IPS-15b (cell line): ENCODE measurements around the gene EMC6.

Source experiments
- H3K27me3 ChIP-seq: one replicate; pipeline ENCODE4 v1.6.1; 2013; ENCODE audit warnings: low read length; ENCODE audit not compliant: control insufficient read depth, insufficient read depth
- H3K36me3 ChIP-seq: one replicate; pipeline ENCODE4 v1.6.1; 2013; ENCODE audit warnings: low read length; ENCODE audit not compliant: control insufficient read depth, insufficient read depth
- H3K4me1 ChIP-seq: one replicate; pipeline ENCODE4 v1.6.1; 2013; ENCODE audit warnings: mild to moderate bottlenecking, low read length; ENCODE audit not compliant: control insufficient read depth, insufficient read depth
- H3K4me3 ChIP-seq: one replicate; pipeline ENCODE4 v1.5.1; 2013; ENCODE audit warnings: low read depth, low read length
- H3K9ac ChIP-seq: one replicate; pipeline ENCODE4 v1.6.1; 2013; ENCODE audit warnings: low read depth, mild to moderate bottlenecking, low read length
- H3K9me3 ChIP-seq: one replicate; pipeline ENCODE4 v1.6.1; 2013; ENCODE audit warnings: mild to moderate bottlenecking, low read length; ENCODE audit not compliant: control insufficient read depth, insufficient read depth

EMC6 gene

DNA sequence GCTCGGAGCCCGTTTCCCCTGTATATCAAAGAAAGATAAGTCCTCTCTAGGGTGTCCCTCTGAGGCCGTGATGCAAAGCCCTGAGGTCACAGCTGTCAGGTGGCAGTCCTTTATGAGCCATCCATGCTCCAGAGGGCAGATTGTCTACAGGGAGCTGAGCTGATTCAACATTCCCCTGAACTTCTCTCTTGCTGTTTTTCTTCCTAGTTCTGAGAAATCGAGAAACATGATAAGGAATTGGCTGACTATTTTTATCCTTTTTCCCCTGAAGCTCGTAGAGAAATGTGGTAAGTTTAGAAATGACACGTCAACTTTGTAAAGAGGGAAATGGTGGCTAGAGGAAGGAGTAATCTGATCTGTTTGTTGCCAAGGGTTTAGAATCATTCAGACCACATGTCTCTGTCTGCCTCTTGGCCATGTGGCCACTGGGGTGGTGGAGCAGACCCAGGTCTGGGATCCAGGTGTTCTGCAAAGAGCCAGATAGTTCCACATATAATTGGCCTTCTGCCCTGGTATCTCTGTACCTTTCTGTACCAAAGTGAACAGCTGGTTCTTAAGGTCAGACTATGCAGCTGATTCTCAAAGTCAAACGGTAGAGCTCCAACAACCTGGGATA lies 28.5 kb upstream of the EMC6 start:
- no peak overlapping the region for H3K9ac ChIP-seq
- peaks cover 16% of the 10 kb centered on the region for H3K36me3 ChIP-seq
- no peaks in the 10 kb centered on the region for H3K9me3 ChIP-seq
- H3K27me3 ChIP-seq = no peaks in the 10 kb centered on the region
- peaks cover 4% of the 10 kb centered on the region for H3K4me1 ChIP-seq
- H3K4me3 ChIP-seq = no peak overlapping the region

DNA sequence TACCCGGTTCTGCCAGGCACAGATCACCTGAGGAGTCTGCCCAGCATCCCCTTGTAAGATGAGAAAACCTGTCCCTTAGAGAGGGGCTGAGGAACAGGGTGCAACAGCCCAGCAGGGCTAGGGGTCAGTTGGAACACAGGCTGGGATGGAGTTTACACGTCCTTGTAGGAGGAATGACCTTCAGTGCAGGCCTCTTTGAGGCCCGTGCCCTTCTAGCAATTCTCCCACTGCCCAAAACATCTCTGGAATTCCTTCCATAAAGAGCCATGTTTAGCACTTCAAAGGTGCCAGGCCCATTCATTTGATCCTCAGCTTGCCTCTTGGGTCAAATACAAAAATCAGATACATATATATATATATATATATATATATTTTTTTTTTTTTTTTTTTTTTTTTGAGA lies 27.6 kb upstream of the EMC6 start:
- Histone ChIP-seq H3K9ac (peak overlapping the region; percentile 24), H3K36me3 (peaks cover 13% of the 10 kb centered on the region)

GRCh38 chr17:3641717-3642486 lies 26.7 kb upstream of the EMC6 start:
- Histone ChIP-seq H3K4me1 (peaks cover 2% of the 10 kb centered on the region), H3K9ac (no peak overlapping the region), H3K4me3 (no peak overlapping the region), H3K9me3 (no peaks in the 10 kb centered on the region), H3K27me3 (no peaks in the 10 kb centered on the region), H3K36me3 (peaks cover 13% of the 10 kb centered on the region)

More for the DNA sequence above, 27.6 kb upstream of the EMC6 start:
- no peaks in the 10 kb centered on the region for H3K9me3 ChIP-seq
- H3K27me3 ChIP-seq = no peaks in the 10 kb centered on the region
- no peak overlapping the region for H3K4me3 ChIP-seq
- H3K4me1 ChIP-seq = peaks cover 2% of the 10 kb centered on the region

DNA sequence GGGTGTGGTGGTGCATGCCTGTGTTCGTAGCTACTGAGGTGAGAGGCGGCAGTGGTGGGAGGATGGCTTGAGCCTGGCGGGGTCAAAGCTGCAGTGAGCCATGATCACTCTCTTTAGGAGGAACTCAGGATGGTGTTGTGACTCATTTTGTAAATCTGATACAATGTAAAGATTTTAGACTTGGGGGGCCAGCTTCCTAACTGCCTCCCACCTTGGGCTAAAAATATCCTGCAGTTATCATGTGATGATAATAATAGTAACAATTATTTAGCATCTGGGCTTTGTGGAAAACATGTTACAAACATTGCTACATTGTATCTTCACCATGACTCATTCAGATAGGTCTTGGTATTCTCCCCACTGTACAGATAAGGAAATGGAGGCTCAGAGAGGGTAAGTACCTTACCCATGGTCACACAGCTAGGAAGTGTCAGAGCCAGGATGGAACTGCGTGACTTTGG lies 24.7 kb upstream of the EMC6 start:
- peaks cover 15% of the 10 kb centered on the region for H3K36me3 ChIP-seq
- H3K27me3 ChIP-seq = no peaks in the 10 kb centered on the region
- H3K4me3 ChIP-seq = no peak overlapping the region
- no peaks in the 10 kb centered on the region for H3K9me3 ChIP-seq
- H3K4me1 ChIP-seq = peaks cover 2% of the 10 kb centered on the region
- no peak overlapping the region for H3K9ac ChIP-seq

DNA sequence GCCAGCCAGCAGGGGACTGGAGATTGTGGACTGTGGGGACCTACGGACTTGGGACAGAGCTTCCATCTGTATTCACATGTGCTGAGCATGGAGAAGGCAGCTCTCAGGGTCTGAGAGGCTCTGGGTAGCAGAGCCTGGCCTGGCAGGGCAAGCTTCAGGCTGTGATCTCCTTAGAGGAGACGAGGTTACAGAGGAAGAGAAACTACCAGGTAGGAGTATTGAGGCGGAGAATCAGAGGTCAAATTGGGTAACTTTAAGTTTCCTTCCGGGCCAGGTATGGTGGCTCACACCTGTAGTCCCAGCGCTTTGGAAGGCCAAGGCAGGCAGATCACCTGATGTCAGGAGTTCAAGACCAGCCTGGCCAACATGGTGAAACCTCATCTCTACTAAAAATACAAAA lies 23.3 kb upstream of the EMC6 start:
- H3K9ac ChIP-seq = no peak overlapping the region

GRCh38 chr17:3647251-3647650 lies 21.4 kb upstream of the EMC6 start:
- no peaks in the 10 kb centered on the region for H3K4me1 ChIP-seq
- no peaks in the 10 kb centered on the region for H3K27me3 ChIP-seq
- H3K36me3 ChIP-seq = peaks cover 8% of the 10 kb centered on the region
- H3K4me3 ChIP-seq = no peak overlapping the region
- H3K9me3 ChIP-seq = no peaks in the 10 kb centered on the region
- H3K9ac ChIP-seq = no peak overlapping the region

More for the DNA sequence above, 23.3 kb upstream of the EMC6 start:
- Histone ChIP-seq H3K4me3 (no peak overlapping the region), H3K27me3 (no peaks in the 10 kb centered on the region), H3K4me1 (peaks cover 2% of the 10 kb centered on the region), H3K36me3 (peaks cover 12% of the 10 kb centered on the region), H3K9me3 (no peaks in the 10 kb centered on the region)

DNA sequence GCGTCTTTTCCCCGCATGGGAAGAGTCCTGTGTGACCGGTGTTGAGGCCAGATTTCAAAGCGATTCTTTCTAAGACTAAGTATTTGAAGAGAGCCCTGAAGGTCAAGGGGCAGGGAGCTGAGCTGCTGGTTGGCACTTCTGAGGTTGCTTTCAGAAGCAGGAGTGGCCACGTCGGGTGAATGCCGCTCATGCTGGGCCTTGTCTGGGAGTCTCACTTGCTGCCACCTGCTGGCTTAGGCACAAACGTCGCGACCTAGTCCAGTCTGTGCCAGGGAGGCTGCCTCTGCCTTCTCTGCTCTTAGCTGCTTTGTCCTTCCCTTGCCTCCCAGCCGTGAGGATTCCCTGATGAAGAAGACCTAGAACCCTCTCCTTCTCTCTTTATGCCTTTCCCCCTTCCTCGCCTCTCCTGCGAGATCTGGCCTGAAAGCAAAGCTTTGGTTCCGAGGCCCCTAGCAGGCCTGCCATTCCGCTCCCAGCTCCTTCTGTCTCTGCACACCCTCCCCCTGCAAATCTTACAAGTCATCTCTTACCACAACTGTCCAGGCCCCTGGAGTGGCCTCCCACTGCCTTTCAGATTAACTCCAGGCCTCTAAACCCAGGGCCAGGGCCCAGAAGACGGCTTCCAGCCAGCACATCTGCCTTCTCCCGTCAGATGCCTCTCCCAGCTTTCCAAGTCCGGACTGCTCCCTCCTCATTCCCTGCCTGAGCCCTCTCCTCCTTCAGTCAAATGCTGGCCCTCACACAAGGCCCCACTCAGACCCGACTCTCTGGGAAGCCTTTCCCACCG lies 20.6 kb upstream of the EMC6 start:
- Histone ChIP-seq H3K9ac (no peak overlapping the region), H3K36me3 (peaks cover 8% of the 10 kb centered on the region), H3K27me3 (no peaks in the 10 kb centered on the region), H3K4me1 (no peaks in the 10 kb centered on the region), H3K9me3 (no peaks in the 10 kb centered on the region), H3K4me3 (no peak overlapping the region)

- Histone ChIP-seq H3K27me3 (no peaks in the 10 kb centered on the region), H3K4me3 (no peak overlapping the region), H3K9me3 (no peaks in the 10 kb centered on the region), H3K9ac (no peak overlapping the region), H3K4me1 (no peaks in the 10 kb centered on the region), H3K36me3 (no peaks in the 10 kb centered on the region)
Measured at GRCh38 chr17:3655766-3656165, 12.8 kb upstream of the EMC6 start.

GRCh38 chr17:3656353-3656752 lies 12.3 kb upstream of the EMC6 start:
- Histone ChIP-seq H3K9me3 (no peaks in the 10 kb centered on the region), H3K9ac (no peak overlapping the region), H3K4me1 (no peaks in the 10 kb centered on the region), H3K36me3 (no peaks in the 10 kb centered on the region), H3K27me3 (no peaks in the 10 kb centered on the region), H3K4me3 (no peak overlapping the region)

GRCh38 chr17:3656755-3657587 lies 11.6 kb upstream of the EMC6 start:
- Histone ChIP-seq H3K4me3 (no peak overlapping the region), H3K36me3 (no peaks in the 10 kb centered on the region), H3K9ac (no peak overlapping the region), H3K4me1 (no peaks in the 10 kb centered on the region), H3K9me3 (no peaks in the 10 kb centered on the region), H3K27me3 (no peaks in the 10 kb centered on the region)

DNA sequence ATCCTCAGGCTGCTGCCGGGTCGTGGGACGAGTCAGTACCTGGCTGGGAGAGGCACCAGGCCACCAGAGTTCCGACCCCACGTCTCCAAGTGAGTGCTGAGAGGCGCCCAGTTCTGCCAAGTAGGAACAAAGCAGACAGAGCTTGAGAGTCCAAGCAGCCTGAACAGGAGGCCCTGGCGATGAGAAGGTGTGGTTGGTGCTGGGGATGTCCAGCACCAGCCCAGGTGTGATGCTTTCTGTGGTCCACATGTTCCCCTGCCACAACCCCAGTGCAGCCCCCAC lies 11.1 kb upstream of the EMC6 start:
- Histone ChIP-seq H3K36me3 (no peaks in the 10 kb centered on the region), H3K9me3 (no peaks in the 10 kb centered on the region), H3K27me3 (no peaks in the 10 kb centered on the region), H3K4me1 (no peaks in the 10 kb centered on the region), H3K9ac (no peak overlapping the region), H3K4me3 (no peak overlapping the region)
